Sigmoid colon (tissue), 4 donors: ENCODE measurements around the gene TUBGCP6.

Experiments
- CTCF ChIP-seq, 4 experiments: fragments of 450-650 bp in 3 of 4; fragments of 200-600 bp in 1 of 4; IDR thresholded peaks; one replicate each; pipeline ENCODE4 v1.5.1; 2016 to 2019; ENCODE audit warnings: antibody characterized with exemption in 4 of 4, mild to moderate bottlenecking in 3 of 4, moderate library complexity in 2 of 4
- EP300 ChIP-seq, 4 donors: sonication (generic); formaldehyde crosslinking; IDR thresholded peaks; one replicate each; pipeline ENCODE4 v1.6.1; 2017; ENCODE audit warnings: antibody characterized with exemption in 4 of 4
- POLR2A ChIP-seq, 2 donors: fragments of 450-650 bp; IDR thresholded peaks; one replicate each; pipeline ENCODE4 v1.6.1; 2016; ENCODE audit warnings: antibody characterized with exemption in 2 of 2, mild to moderate bottlenecking in 2 of 2, moderate library complexity in 2 of 2
- POLR2AphosphoS5 ChIP-seq, 4 donors: sonication (generic); formaldehyde crosslinking; IDR thresholded peaks; one replicate each; pipeline ENCODE4 v1.6.1; 2017; ENCODE audit warnings: antibody characterized with exemption in 4 of 4

GRCh38 chr22:50282361-50283155, 37.7 kb upstream of the TUBGCP6 start:
- TF ChIP-seq CTCF (IDR thresholded peaks at IDR 0.05) (no peak), EP300 (IDR thresholded peaks at IDR 0.05) (no peak), POLR2AphosphoS5 (IDR thresholded peaks at IDR 0.05) (no peak), POLR2A (IDR thresholded peaks at IDR 0.05) (no peak)
